Measurements from ENCODE around the gene ATRNL1. TPM values are rescaled to one million over a fixed set of nuclear protein-coding genes. Genes with fewer than 3 reads are reported as not detected.

ATRNL1 gene
- total and polyA plus RNA-seq, 12 donors, result 4.8 to 217 (median 92.4) TPM

DNA sequence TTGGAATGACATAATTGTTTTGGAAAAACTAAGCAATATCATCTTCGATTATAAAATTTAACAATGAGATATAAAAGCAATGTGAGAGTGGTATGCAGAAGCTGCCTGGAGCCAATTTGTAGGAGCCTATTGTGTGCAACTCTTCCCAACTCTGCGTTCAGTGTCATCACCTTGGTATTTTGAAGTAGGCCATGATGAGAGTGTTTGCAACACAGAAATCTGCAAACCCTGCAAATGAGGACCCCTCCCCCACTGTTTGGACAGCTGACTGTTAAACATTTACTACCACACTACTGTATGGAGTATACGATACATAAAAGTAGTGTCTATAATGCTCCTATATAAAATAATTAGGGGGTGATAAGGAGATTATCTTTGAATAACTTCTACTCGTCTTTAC is 531.3 kb downstream of the ATRNL1 start:
- Histone ChIP-seq H3K27me3 (no peaks in the 10 kb centered on the region), H3K9me3 (replicated peaks in 1 of 3) (no peaks in the 10 kb centered on the region), H3K4me3 (no peak overlapping the region), H3K36me3 (replicated peaks in 1 of 2) (no peaks in the 10 kb centered on the region), H3K27ac (no peak overlapping the region), H3K4me1 (replicated peaks in 1 of 2) (no peaks in the 10 kb centered on the region)
- DNase-seq, result no peak
- intact Hi-C loops (cut with DNase I), result no loop called here
- TF ChIP-seq, protein P1, sequence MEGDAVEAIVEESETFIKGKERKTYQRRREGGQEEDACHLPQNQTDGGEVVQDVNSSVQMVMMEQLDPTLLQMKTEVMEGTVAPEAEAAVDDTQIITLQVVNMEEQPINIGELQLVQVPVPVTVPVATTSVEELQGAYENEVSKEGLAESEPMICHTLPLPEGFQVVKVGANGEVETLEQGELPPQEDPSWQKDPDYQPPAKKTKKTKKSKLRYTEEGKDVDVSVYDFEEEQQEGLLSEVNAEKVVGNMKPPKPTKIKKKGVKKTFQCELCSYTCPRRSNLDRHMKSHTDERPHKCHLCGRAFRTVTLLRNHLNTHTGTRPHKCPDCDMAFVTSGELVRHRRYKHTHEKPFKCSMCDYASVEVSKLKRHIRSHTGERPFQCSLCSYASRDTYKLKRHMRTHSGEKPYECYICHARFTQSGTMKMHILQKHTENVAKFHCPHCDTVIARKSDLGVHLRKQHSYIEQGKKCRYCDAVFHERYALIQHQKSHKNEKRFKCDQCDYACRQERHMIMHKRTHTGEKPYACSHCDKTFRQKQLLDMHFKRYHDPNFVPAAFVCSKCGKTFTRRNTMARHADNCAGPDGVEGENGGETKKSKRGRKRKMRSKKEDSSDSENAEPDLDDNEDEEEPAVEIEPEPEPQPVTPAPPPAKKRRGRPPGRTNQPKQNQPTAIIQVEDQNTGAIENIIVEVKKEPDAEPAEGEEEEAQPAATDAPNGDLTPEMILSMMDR (IDR thresholded peaks at IDR 0.05), result no peak
- no peak for TF ChIP-seq POLR2A (IDR thresholded peaks at IDR 0.05)
- WGBS, 4 donors, result 87 to 93% (median 90%) methylated on average over 4 of the region's 4 CpGs

DNA sequence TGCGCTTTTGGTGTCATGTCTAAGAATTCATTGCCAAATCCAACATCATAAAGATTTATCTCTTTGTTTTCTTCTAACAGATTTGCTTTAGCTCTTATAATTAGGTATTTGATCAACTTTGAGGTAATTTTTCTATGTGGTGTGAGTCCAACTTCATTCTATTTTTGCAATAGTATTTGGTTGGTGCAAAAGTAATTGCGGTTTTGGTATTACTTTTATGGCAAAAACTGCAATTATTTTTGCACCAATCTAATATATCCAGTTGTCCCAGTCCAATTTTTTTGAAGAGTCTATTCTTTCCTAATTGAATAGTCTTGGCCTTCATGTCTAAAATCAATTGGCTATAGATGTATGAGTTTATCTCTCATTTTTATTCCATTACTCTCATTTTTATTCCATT is 535.5 kb downstream of the ATRNL1 start:
- intact Hi-C loops (cut with DNase I), result no loop called here
- H3K27me3 ChIP-seq, result no peaks in the 10 kb centered on the region
- H3K4me3 ChIP-seq, result no peak overlapping the region
- H3K9me3 ChIP-seq (replicated peaks in 1 of 3), result peaks cover 0 to 4% (median 0%) of the 10 kb centered on the region in 3 donors
- no peak for DNase-seq
- H3K36me3 ChIP-seq (replicated peaks in 1 of 2), result no peaks in the 10 kb centered on the region
- TF ChIP-seq POLR2A (IDR thresholded peaks at IDR 0.05), result no peak
- TF ChIP-seq, protein P1 (IDR thresholded peaks at IDR 0.05), result no peak
- H3K27ac ChIP-seq, result no peak overlapping the region
- H3K4me1 ChIP-seq (replicated peaks in 1 of 2), result no peaks in the 10 kb centered on the region
- WGBS, 4 donors, result 51 to 95% (median 76%) methylated on average over 2 of the region's 2 CpGs

DNA sequence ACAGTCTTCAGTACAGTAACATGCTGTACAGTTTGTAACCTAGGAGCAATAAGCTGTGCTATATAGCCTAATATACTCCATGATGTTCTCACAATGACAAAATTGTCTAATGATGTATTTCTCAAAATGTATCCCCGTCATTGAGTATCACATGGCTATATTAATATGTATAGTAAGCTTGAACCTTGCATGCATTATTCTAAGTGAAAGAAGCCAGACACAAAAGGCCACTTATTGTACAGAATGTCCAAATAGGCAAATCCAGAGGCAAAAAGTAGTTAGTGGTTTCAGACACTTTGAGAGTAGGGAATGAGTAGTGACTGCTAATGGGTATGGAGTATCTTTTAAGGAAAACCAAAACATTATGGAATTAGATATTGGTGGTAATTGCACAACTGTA is 545.1 kb downstream of the ATRNL1 start:
- H3K9me3 ChIP-seq (replicated peaks in 1 of 3), result no peaks in the 10 kb centered on the region
- TF ChIP-seq POLR2A (IDR thresholded peaks at IDR 0.05), result no peak
- TF ChIP-seq, protein P1 (IDR thresholded peaks at IDR 0.05), result no peak
- no peak overlapping the region for H3K27ac ChIP-seq
- no peak for DNase-seq
- WGBS, 4 donors, result 85 to 96% (median 90%) methylated on average over 1 of the region's 1 CpG
- no peaks in the 10 kb centered on the region for H3K27me3 ChIP-seq
- no peaks in the 10 kb centered on the region for H3K36me3 ChIP-seq (replicated peaks in 1 of 2)
- no peaks in the 10 kb centered on the region for H3K4me1 ChIP-seq (replicated peaks in 1 of 2)
- intact Hi-C loops (cut with DNase I), result no loop called here
- no peak overlapping the region for H3K4me3 ChIP-seq

DNA sequence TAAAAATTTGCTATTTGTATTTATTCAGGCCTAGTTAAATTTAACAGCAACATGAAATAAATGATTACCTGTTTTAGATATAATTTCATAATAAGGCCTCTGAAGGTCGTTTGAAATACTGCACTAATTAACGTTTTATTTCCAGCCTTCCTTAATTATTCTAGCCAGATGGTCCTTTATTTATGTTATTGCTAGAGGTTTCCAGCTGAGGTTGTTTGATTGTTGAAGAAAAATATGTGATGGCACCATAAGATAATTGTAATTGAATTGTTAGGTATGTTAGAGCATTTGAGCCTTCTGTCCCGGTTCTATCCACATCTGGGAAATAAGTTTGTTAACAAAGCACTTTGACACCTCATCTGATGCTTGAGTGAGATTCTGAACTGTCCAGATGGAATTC is 556.1 kb downstream of the ATRNL1 start:
- intact Hi-C loops (cut with DNase I), result no loop called here
- Histone ChIP-seq H3K9me3 (replicated peaks in 1 of 3) (no peaks in the 10 kb centered on the region), H3K36me3 (replicated peaks in 1 of 2) (no peaks in the 10 kb centered on the region), H3K4me3 (no peak overlapping the region), H3K27ac (no peak overlapping the region), H3K27me3 (no peaks in the 10 kb centered on the region), H3K4me1 (replicated peaks in 1 of 2) (no peaks in the 10 kb centered on the region)
- no peak for DNase-seq
- WGBS, 4 donors, result 71 to 79% (median 73%) methylated on average over 3 of the region's 3 CpGs
- TF ChIP-seq, protein P1 (IDR thresholded peaks at IDR 0.05), result no peak
- TF ChIP-seq POLR2A (IDR thresholded peaks at IDR 0.05), result no peak
